Measurements from ENCODE around the gene SCYL1. TPM values are rescaled to one million over a fixed set of nuclear protein-coding genes. Genes with fewer than 3 reads are reported as not detected.

SCYL1 gene
- total and polyA plus RNA-seq, 2 experiments from 2014 or later = 52.7 to 66.1 TPM

GRCh38 chr11:65580031-65580692 lies 55.3 kb downstream of the SCYL1 start:
- TF ChIP-seq ZNF331 (CRISPR knock-in tag; IDR thresholded peaks at IDR 0.05; ENCODE audit: low read depth) = no peak
- peaks cover 2% of the 10 kb centered on the region; the same call in 1 of the 2 replicates for H4K20me1 ChIP-seq (replicated peaks; ENCODE audit: insufficient read depth)
- no peaks in the 10 kb centered on the region for H3K9me2 ChIP-seq (ENCODE audit: insufficient read depth)
- peaks cover 65% of the 10 kb centered on the region for H3K27me3 ChIP-seq (ENCODE audit: insufficient read depth)
- no peaks in the 10 kb centered on the region for H3K79me2 ChIP-seq (replicated peaks; ENCODE audit: insufficient read depth)
- no peak overlapping the region for H2AFZ ChIP-seq
- H3K4me1 Mint-ChIP-seq = peaks cover 13% of the 10 kb centered on the region
- H3K4me3 ChIP-seq = no peak overlapping the region
- H3K27ac ChIP-seq (ENCODE audit: low read depth) = no peak overlapping the region
- ATAC-seq = no peak
- H3K36me3 ChIP-seq (ENCODE audit: insufficient read depth) = no peaks in the 10 kb centered on the region
- H3K36me3 Mint-ChIP-seq (ENCODE audit: low read depth) = no peaks in the 10 kb centered on the region
- peaks cover 7% of the 10 kb centered on the region for H3F3A ChIP-seq (replicated peaks; ENCODE audit: low read depth)
- H3K4me1 ChIP-seq (ENCODE audit: insufficient read depth) = peaks cover 9% of the 10 kb centered on the region
- peaks cover 59% of the 10 kb centered on the region for H3K27me3 Mint-ChIP-seq (ENCODE audit: insufficient read depth, low read depth, poor library complexity)
- DNase-seq (ENCODE audit: low spot score) = no peak
- H3K4me3 Mint-ChIP-seq = no peak overlapping the region
- H3K9me3 Mint-ChIP-seq = no peaks in the 10 kb centered on the region
- no peak overlapping the region for H3K27ac Mint-ChIP-seq
- no peak overlapping the region for H3K4me2 ChIP-seq

- H3K9me2 ChIP-seq (ENCODE audit: insufficient read depth) = no peaks in the 10 kb centered on the region
- Mint-ChIP-seq H3K4me3 (no peak overlapping the region), H3K36me3 (ENCODE audit: low read depth) (no peaks in the 10 kb centered on the region), H3K27me3 (ENCODE audit: insufficient read depth, low read depth, poor library complexity) (peaks cover 59% of the 10 kb centered on the region), H3K4me1 (peaks cover 9% of the 10 kb centered on the region), H3K9me3 (no peaks in the 10 kb centered on the region), H3K27ac (no peak overlapping the region)
- DNase-seq (ENCODE audit: low spot score) (no peak), ATAC-seq (no peak)
- H3K4me3 ChIP-seq = no peak overlapping the region
- no peaks in the 10 kb centered on the region for H4K20me1 ChIP-seq (replicated peaks; ENCODE audit: insufficient read depth)
- H2AFZ ChIP-seq = no peak overlapping the region
- H3K4me1 ChIP-seq (ENCODE audit: insufficient read depth) = peaks cover 5% of the 10 kb centered on the region; the same call in 1 of the 2 replicates
- peaks cover 5% of the 10 kb centered on the region; the same call in 1 of the 2 replicates for H3F3A ChIP-seq (replicated peaks; ENCODE audit: low read depth)
- H3K27ac ChIP-seq (ENCODE audit: low read depth) = no peak overlapping the region
- no peak overlapping the region for H3K4me2 ChIP-seq
- H3K27me3 ChIP-seq (ENCODE audit: insufficient read depth) = peaks cover 65% of the 10 kb centered on the region
- H3K79me2 ChIP-seq (replicated peaks; ENCODE audit: insufficient read depth) = no peaks in the 10 kb centered on the region
- no peaks in the 10 kb centered on the region for H3K36me3 ChIP-seq (ENCODE audit: insufficient read depth)
- TF ChIP-seq REST (IDR thresholded peaks at IDR 0.05; ENCODE audit: unreplicated experiment) (no peak), ZNF462 (CRISPR knock-in tag; IDR thresholded peaks at IDR 0.05) (no peak), POLR2AphosphoS5 (IDR thresholded peaks at IDR 0.05; ENCODE audit: low read depth) (no peak), CREB1 (CRISPR knock-in tag; IDR thresholded peaks at IDR 0.05; ENCODE audit: low read depth) (no peak), CTCF (conservative IDR thresholded peaks at IDR 0.05; ENCODE audit: low read depth in 2 of 2) (no peak)
Observed at GRCh38 chr11:65580756-65581155, 55.9 kb downstream of the SCYL1 start.
